Frontal cortex (tissue), 4 donors: Measurements from ENCODE around the gene TUBGCP3. TPM values are rescaled to one million over a fixed set of nuclear protein-coding genes. Genes with fewer than 3 reads are reported as not detected.
"Not testable (repeated sequence)": the region's sequence is repeated elsewhere in the genome, so short reads cannot be mapped to it uniquely, and the experiment has no call there.

ENCODE experiments used
- DNase-seq, 2 donors: peaks; one replicate each; pipeline ENCODE4 v3.0.0; 2012; ENCODE audit warnings: low spot score in 2 of 2
- FAIRE-seq: peaks from 2 replicates; lab custom pipeline; 2012; peaks lifted over from hg19 to GRCh38; lab: Jason Lieb, UNC
- total RNA-seq: library from RNA; depleted of rRNA; stranded (reverse); fragments of >200 nt; gene quantifications from one replicate; pipeline ENCODE4 v1.2.3, GENCODE V29; 2014
- donor health status: control.
- donor health status: control.
- donor health status: control.

The TUBGCP3 gene
- total RNA-seq, 1 donor from 2014 or later, result 24.1 TPM

DNA sequence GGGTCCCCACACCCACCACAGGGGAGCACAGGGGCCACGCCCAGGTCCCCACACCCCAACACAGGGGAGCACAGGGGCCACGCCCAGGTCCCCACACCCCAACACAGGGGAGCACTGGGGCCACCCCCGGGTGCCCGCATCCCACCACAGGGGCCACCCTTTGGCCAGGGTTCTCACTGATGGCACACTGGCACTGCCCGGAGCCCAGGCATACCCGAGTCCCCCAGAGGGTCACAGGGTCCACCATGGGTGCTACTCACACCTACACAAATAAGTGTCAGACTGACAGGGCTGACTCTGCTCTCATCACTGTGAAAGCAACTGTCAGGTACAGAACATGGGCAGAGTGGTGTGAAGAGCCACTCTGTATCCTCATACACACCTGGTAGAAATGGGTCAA, 98.8 kb downstream of the TUBGCP3 start:
- no peak for FAIRE-seq
- no peak for DNase-seq

DNA sequence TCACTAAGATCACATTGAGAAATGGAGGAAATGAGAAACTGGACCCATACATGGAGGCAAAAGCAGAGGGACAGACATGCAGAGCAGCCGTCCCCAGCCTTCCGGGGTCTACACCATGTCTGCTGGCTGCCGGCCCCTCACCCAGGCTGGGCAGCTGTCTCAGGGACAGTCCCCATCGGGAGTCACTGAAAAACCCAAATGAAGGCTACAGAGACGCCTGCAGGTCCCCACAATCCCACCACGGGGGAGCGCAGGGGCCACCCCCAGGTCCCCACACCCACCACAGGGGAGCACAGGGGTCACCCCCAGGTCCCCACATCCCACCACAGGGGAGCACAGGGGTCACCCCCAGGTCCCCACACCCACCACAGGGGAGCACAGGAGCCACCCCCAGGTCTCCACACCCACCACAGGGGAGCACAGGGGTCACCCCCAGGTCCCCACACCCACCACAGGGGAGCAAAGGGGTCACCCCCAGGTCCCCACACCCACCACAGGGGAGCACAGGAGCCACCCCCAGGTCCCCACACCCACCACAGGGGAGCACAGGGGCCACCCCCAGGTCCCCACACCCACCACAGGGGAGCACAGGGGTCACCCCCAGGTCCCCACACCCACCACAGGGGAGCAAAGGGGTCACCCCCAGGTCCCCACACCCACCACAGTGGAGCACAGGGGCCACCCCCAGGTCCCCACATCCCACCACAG, 99.5 kb downstream of the TUBGCP3 start:
- FAIRE-seq, DNase-seq: not testable (repeated sequence)

DNA sequence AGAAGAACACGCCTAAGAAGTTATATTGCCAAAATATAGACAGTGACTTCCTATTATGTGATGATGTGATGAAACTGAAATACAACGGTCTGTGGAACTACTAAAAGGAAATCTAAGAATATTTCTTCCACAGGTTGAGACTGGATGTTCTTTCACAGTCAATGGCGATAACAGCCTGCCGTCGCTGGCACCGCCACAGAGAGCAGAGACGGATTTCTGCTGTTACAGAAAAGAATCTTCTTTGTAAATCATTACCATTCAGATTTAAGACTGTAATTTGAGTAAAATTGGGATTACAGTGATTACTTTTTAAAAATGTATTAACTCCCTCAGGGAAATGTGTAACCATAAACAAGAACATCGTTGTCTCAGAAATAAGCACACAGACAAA, 100.8 kb downstream of the TUBGCP3 start:
- no peak for FAIRE-seq
- no peak for DNase-seq

DNA sequence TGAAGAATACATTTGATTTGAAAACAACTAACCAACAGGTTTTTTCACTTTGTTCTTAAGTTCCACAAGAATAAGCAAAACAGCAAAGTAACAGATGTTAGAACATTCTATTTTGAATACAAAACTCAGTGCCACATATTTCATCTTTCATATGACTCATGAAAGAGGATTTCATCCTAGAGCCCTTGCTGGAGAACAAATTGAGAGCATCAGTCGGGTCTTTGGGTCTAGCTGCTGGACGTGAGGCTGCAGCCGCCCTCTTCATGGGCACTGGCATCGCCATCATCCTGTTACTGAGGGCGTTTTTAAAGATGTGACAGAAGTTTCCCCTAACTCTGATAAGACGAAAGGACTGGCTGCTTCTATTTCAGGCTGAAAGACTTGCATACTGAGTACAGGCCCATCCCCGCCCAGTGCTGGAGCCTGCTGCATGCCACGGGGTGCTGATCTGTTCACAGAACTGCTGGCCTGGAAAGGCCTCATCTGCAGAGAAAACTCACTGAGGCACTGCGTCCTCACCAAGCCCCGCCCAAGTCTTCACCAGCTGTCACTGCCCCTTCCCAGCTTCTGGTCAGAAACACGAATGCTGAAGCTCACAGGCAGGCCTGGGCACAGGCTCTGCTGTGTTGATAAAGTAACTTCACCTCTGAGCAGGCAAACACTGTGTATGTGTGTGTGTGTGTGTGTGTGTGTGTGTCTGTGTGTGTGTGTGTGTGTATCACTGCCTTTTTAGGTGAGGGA, 101.4 kb downstream of the TUBGCP3 start:
- no peak for FAIRE-seq
- no peak for DNase-seq

DNA sequence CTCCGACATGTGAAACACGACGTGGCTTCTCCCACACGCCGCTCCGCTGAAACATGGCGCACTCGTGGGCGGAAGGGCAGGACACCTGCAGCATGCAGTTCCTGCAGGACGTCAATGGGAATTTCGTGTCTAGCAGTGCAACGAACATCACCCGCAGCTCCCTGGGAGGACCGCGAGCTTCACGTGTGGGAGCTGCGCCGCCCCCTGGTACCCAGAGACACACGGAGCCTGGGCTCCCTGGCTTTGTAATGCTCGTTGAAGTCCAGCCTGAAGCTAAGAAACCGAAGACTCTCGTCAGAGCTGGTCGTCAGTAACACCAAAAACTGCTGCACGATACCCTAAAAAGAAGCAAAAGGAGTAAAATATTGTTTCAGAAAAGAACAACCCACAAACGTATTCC, 102.1 kb downstream of the TUBGCP3 start:
- not testable (repeated sequence) for DNase-seq, FAIRE-seq

DNA sequence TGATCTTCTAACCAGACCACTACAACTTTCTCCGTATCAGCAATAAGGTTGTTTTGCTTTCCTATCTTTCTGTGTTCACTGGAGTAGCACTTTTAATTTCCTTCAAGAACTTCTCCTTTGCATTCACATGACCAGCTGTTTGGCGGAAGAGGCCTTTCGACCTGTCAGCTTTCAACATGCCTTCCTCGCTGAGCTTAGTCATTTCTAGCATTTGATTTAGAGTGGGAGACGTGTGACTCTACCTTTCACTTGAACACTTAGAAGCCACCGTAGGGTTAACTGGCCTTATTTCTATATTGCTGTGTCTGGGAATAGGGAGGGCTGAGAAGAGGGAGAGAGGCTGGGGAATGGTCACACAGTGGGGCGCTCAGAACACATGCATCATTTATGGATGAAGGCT, 104.7 kb downstream of the TUBGCP3 start:
- FAIRE-seq (no peak), DNase-seq (no peak)

DNA sequence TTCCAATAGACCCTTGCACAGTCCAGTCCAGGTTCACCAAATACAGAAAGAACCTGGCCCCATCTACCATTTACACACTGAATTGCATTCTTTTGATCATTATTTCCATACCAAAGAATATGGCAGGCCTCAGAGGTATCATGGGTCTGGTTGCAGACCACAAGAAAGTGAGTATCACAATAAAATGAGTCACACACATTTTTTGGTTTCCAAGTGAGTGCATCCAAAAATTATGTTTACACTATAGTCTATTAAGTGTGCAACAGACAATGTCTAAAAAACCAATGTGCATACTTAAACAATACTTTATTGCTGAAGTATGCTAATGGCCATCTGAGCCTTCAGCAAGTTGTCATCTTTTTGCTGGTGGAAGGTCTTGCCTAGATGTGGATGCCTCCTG, 106.5 kb downstream of the TUBGCP3 start:
- DNase-seq, result no peak
- no peak for FAIRE-seq

DNA sequence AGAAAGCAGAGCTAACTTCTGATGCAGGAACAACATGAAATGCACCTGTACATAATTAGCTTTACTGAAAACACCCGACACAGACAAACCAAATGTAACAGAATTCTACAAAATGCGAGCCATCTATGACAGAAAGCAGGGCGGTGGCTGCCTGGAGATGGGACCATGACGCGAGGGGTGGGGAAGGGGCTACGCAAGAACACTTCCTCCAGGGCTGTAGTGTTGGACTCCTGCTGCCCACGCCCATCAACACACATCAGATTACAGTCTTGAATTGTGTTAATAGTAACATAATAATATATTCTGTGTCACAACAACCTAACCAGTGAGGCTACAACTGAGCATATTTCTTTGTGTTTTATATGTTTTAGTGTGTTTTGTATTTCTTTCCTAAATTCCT, 108.6 kb downstream of the TUBGCP3 start:
- DNase-seq (no peak), FAIRE-seq (no peak)

DNA sequence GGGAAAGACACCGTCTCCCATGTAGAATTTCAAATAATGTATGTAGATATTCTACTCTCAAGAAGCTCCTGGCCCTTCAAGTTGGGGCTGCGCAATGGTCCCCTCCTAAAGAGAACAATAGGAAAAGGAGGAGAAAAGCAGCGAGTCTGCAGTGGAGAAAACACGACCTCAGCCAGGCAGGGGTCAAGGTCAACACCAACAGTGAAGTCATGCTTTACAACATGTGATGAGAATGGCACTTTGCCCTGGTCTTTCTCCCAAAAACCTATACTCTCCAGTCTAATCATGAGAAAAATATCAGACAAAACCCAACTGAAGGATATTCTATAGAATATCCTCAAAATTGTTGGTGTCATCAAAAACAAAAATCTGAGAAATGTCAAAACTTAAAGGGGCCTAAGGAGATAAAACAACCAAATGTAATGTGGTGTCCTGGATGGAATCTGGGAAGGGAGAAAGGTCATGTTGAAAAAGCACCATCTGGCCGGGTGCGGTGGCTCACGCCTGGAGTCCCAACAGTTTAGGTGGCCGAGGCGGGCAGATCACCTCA, 110.8 kb downstream of the TUBGCP3 start:
- FAIRE-seq, result no peak

DNA sequence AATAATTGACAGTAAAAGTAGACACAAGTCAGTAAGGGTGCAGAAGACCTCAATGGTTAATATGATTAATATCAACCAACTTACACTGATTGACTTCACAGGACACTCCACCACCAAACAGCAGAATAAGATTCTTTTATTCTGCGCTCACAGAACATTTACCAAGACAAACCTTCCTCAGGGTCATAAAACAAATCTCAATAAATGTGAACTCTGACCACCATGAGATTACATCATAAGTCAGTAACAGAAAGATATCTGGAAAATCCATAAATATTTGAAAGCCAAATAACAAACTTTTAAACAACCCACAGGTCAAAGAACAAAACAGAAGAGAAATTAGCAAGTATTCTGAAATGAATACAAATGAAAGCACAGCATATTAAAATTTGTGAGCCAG, 112.1 kb downstream of the TUBGCP3 start:
- DNase-seq, result no peak
- FAIRE-seq, result no peak

More for the DNA sequence above, 110.8 kb downstream of the TUBGCP3 start:
- no peak for DNase-seq

DNA sequence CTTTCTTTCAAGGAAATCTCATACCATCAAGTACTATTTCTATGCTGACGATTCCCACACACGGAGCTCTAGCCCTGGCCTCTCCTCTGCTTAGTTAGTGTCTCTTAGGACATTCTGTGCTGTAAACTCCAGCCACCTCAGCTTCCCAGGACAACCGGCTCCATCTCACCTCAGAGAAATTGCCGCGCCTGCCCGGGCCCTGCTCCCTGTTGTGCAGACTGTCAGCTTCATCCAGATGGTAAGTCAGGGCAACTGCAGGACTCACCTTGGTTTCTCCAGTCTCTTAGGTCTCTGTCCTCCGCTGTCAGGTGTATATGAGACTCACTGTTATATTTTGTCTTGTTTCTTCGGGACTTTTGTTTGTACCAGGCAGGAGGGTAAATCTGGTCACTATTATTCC, 113.1 kb downstream of the TUBGCP3 start:
- FAIRE-seq, result no peak

DNA sequence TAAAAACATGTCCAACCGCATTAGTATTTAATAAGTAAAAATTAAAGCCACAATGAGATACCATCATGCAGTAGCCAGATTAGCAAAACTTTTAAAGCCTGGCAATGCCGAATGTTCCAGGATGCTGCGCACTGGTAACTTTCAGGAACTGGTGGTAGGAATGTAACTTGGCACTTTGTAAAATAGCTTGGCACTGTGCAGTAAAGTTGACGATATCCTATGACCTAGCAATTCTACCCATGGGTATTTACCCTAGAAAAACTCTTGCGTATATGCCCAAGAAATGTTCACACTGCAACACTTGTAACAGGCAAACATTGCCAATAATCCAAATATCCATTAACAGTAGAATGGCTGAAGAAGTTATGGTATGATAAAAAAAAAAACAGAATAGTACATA, 114.1 kb downstream of the TUBGCP3 start:
- DNase-seq (no peak), FAIRE-seq (no peak)

More for the DNA sequence above, 113.1 kb downstream of the TUBGCP3 start:
- no peak for DNase-seq

DNA sequence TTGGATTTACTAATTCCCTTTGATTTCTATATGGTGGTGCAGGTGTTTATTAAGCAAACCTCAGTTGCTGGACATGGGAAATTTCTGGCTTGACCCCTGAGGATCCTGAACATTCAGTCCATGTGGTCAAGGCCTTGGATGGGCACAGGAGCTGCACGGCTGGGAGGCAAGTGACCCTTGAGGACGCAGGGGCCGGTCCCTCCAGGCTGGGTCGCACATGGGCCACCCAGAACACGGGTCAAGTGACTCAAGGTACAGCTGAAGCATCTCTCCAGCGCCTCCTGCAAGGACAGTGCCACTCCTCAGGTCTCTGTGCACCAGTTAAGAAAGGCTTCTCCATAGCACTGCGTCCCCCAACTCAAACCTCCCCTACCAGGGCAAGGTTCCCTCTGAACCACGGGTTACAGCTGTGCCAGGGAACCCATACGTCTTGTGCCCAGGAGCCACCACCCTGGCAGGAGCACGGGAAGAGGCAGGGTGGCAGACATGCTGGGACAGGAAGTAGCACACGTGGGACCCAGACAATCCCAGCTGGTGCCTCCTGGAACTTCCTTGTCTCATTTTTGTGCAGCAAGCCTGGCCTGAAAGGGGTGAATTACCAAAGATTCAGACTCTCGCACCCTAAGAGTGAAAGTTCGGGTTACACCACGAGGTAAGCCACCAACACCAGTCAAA, 118.7 kb downstream of the TUBGCP3 start:
- FAIRE-seq (no peak), DNase-seq (no peak)

DNA sequence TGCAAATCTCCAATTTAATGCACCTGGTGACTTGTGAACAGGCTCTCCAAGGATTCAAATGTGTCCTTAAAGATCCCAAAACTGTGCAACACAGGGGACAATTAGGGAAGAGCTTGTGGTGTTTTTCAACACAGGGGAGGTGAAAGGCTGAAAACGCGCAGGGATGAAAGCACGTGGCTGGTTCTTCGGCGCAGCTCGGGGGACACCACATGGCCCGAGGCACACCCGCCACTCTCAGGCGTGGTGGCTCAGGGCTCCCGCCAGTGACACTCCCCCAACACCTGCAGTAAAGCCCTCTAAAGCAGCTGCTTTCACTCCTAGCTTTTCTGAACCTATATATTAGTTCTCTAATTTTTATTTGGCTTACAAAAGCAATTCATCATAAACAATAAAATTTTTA, 119.9 kb downstream of the TUBGCP3 start:
- FAIRE-seq, result no peak
- DNase-seq, result no peak

DNA sequence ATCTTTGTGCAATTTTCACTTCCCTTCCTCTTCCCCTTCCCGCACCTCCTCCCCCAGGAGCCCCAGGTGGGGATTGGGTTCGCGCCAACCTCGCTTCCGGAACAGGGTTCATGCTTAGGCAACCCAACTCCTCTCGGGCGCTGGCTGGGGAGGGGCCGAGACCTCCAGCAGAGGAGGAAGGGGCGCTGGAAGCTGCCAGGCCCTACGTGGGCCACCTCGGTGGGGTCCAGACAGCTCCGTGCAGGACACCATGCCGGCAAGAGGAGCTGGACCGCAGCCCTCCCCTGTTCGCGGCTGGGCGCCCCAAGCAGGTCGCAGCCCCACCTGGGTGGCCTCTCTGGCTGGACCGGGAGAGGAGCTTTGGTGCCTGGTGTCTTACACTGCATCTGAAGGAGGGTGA, 120.7 kb downstream of the TUBGCP3 start:
- no peak for FAIRE-seq
- no peak for DNase-seq

DNA sequence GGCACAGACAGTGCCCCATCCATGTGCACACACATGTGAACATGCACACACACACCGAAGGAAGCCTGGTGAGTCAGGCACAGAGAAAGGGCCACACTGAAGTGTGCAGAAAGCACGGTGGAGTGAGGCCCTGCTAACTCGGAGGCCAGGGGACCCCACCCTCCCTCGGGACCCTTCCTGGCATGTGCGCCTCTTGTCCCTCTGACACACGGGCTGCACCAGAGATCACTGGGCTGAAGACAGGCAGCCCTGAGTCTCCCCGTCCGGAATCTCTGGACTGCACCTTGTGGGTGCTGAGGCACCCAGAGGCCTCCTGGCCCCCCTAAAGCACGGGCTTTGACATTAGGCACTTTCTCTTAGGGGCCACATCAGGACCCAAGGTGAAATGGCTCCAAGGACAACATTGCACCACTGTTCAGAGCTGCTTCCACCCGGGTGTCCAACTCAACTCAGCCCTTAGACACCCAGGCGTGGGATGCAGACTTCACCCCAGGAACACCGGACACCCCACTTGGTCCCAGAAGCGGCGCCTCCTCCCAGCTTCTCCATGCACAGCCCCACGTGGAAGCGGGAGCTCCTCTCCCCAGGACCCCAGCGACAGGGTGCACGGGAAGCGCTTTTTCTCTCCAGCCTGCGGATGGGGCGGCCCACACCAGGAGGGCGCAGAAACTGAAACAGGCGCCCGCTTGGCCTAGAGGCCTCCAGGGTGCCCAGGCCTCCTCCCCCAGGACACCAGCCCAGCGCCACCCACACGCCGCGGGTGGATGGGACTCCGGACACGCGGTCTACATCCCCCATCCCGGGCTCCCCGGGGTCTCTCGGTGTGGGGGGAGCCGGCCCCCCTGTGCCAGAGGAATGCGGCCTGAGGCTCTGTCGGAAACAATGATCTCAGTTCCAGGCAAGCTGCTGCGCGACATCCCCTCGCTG, 121.6 kb downstream of the TUBGCP3 start:
- DNase-seq (no peak), FAIRE-seq (no peak)

DNA sequence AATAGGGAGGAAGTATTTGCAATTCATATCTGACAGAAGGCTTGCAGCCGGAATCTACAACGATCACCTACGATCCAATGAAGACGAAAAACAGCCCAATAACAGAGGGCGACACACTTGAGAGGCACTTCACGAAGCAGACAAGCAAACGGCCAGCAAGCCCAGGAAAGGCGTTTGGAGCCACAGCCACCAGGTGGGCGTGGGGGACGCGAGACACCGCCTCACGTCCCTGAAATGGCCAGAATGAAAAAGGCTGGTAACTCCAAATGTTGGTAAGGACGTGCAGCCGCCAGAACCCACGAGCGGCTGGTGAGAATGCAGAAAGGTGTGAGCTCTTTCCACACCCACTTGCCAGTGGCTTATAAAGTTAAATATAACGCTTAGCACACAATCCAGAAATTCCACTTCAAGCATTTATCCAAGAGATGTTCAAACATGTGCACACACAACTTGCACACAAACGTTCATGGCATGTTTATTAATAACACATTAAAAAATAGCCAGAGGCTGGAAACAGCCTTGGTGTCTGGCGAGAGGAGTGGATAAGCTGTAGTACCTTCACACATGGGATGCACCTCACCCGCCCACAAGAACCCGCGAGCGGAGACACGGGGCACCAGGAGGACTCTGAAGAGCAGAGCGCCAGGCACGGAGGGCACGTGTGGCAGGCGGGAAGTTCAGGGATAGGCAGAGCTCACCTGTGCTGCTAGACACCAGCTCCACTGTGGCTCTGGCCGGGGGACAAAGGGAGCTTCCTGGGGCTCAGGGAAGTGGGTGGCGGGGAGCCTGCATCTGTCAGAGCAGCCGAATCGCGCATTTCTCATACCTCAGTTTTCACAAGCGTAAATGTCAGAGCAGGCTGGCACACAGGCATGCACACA, 122.5 kb downstream of the TUBGCP3 start:
- FAIRE-seq (no peak), DNase-seq (no peak)

DNA sequence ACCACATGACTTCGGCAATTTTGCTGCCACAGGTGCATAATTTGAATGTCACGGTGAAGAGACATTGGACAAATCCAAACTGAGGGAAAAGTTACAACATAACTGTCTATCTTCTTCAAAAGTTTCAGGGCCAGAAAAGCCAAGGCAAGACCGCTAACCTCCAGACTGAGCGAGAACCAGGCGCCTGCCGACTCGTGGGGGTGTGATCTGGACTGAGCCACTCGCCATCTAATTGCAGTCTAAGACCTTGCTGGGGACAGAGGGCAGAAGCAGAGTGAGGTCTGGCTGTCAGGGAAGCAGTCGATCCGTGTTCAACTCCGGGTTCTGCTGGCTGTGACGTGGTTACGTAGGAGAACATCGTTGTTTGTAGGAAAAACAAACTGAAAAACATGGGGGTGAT, 123.2 kb downstream of the TUBGCP3 start:
- DNase-seq, result no peak
- no peak for FAIRE-seq

DNA sequence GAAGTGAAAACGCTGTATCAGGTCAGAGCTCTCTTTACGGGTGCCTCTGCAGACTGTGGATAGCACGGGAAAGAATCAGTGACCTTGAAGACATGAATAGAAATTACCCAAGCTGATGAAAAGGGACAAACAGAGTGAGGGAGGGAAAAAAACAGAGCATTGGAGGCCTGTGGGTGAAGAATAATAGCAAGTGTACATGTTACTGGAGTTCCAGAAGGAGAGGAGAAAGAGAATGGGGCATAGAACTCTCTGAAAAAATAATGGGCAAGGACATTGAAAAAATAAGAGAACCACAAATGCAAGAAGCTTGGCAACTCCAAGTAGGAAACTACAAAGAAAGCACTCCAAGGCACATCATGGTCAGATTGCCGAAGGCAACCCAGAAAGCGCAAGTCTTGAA, 125.5 kb downstream of the TUBGCP3 start:
- DNase-seq (no peak), FAIRE-seq (no peak)
